NCI-H2107 treated with DMSO at 0.1 percent for 48 hours (cell line): ENCODE measurements around the gene PRKAG1.

Experiments
- DNase-seq: peaks from one replicate; lab custom pipeline; 2025; ENCODE audit not compliant: unreplicated experiment; lab: John Stamatoyannopoulos, UW

The PRKAG1 gene

GRCh38 chr12:48986720-48987291 lies 31.8 kb downstream of the PRKAG1 start:
- no peak for DNase-seq

- no peak for DNase-seq
Measured at GRCh38 chr12:48985901-48986300, 32.7 kb downstream of the PRKAG1 start.

GRCh38 chr12:48985475-48985897 lies 33.1 kb downstream of the PRKAG1 start:
- no peak for DNase-seq

- DNase-seq: no peak
Measured at GRCh38 chr12:48982397-48983080, 36.0 kb downstream of the PRKAG1 start.

GRCh38 chr12:48981757-48982157 lies 36.8 kb downstream of the PRKAG1 start:
- DNase-seq: no peak

GRCh38 chr12:48980953-48981756 lies 37.4 kb downstream of the PRKAG1 start:
- DNase-seq: no peak

- DNase-seq: no peak
Measured at GRCh38 chr12:48980389-48980952, 38.1 kb downstream of the PRKAG1 start.

GRCh38 chr12:48979602-48980388 lies 38.8 kb downstream of the PRKAG1 start:
- no peak for DNase-seq

- no peak for DNase-seq
Measured at GRCh38 chr12:48978741-48979601, 39.6 kb downstream of the PRKAG1 start.

GRCh38 chr12:48978291-48978740 lies 40.3 kb downstream of the PRKAG1 start, which contains the start of gene WNT1:
Gene WNT1, plus strand, starts transcription at chr12:48978322. Its CDS starts 329 bp downstream, at chr12:48978651.
- DNase-seq: no peak

- no peak for DNase-seq
Measured at GRCh38 chr12:48977290-48978281, 41.0 kb downstream of the PRKAG1 start.

GRCh38 chr12:48973941-48974673 lies 44.5 kb downstream of the PRKAG1 start:
- no peak for DNase-seq

- no peak for DNase-seq
Measured at GRCh38 chr12:48973531-48973930, 45.0 kb downstream of the PRKAG1 start.

- no peak for DNase-seq
Measured at GRCh38 chr12:48972952-48973483, 45.6 kb downstream of the PRKAG1 start.

- DNase-seq: no peak
Measured at GRCh38 chr12:48972213-48972951, 46.2 kb downstream of the PRKAG1 start.

- DNase-seq: no peak
Measured at GRCh38 chr12:48970702-48971334, 47.8 kb downstream of the PRKAG1 start.
